ENCODE measurements around the gene MTCH2. TPM values are rescaled to one million over a fixed set of nuclear protein-coding genes. Genes with fewer than 3 reads are reported as not detected.

The MTCH2 gene
- polyA plus RNA-seq, 1 donor: 62.1 TPM

- no peak for DNase-seq
Measured at GRCh38 chr11:47589118-47589517, 53.2 kb downstream of the MTCH2 start.

GRCh38 chr11:47587723-47588326 lies 54.5 kb downstream of the MTCH2 start:
- no peak for DNase-seq

GRCh38 chr11:47587039-47587716 lies 55.2 kb downstream of the MTCH2 start:
- DNase-seq: no peak

DNA sequence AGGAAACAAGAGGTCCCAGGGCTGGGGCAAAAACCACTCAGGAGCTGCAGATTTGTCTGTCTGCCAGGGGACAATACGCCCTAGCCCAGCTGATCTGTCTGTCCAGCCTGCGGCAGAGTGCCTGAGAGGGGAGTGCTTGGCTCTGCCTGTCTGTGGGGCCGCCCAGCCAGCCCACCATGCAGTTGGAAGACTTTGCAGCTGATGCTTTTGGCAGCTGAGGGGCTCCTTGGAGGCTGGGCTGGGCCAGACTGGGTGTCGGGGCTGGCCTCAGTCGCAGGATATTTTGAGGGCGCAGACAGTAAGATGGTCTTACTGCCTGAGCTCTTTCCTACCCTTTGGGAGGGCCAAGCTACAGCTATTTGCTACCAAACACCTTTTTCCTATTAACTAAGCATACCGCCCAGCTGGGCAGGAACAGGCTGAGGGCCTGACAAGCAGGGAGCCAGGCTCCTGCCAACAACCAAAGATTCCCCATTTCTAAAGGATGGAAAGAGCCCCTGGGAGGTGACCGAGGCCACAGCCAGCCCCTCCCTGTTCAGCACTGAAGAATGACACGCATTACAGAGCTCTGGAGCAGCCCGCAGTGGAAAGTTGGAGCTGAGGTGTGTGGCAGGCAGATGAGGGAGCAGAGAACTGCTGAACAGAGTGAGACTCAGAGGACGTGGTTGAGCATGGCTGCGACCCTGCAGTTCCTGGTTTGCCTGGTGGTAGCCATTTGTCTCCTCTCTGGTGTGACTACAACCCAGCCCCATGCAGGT lies 56.1 kb downstream of the MTCH2 start, which contains the start of gene FAM180B:
Gene FAM180B (plus strand): TSS at position 581 of the 758 bp plus-strand sequence. CDS start 91 bp downstream, at position 672.
- DNase-seq: peak; percentile 70

DNA sequence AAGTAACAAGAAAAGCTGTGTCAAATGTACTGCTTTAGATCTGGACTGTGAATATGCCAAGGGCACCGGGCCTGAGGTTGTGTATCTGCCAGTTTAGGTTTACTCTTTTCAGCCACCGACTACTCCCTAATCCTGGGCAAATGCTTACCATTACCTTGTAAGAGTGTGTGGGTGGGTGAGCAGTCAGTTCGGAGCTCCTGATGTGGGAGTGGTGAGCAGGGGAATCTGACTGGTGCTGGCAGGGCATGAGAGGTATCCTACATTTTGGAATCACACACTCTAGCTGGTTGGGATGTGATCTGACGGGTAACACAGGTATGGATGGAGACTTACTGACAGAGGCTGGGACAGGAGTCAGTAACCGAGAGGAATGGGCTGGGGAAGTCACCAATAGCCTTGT lies 58.5 kb downstream of the MTCH2 start:
- no peak for DNase-seq

- DNase-seq: peak; percentile 93
Measured at GRCh38 chr11:47578524-47579494, 63.5 kb downstream of the MTCH2 start, which contains the start of the genes KBTBD4 and NDUFS3. Gene KBTBD4 (minus strand): TSS chr11:47578970. CDS start chr11:47578951, 19 bp downstream. Gene NDUFS3 (plus strand): TSS chr11:47579074. CDS start chr11:47579092, 18 bp downstream.

- DNase-seq: no peak
Measured at GRCh38 chr11:47577460-47578041, 64.8 kb downstream of the MTCH2 start.

DNA sequence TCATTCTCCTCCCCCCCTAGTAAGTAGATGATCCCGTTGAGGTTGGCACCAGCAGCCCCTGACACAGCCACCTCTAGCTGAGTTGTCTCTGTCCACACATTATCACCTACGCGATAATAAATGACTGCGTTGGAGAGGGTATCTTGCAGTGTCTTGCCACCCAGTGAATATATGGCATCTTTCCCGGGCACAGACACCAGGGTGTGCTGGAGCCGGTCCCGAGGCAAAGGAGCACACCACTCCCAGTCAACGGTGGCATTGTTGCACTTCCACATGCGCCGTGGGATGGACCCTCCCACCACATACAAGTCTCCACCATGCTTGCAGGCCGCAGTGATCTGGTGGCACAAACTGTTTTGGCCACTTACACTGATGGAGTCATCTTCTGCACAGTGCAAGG lies 69.0 kb downstream of the MTCH2 start:
- no peak for DNase-seq

DNA sequence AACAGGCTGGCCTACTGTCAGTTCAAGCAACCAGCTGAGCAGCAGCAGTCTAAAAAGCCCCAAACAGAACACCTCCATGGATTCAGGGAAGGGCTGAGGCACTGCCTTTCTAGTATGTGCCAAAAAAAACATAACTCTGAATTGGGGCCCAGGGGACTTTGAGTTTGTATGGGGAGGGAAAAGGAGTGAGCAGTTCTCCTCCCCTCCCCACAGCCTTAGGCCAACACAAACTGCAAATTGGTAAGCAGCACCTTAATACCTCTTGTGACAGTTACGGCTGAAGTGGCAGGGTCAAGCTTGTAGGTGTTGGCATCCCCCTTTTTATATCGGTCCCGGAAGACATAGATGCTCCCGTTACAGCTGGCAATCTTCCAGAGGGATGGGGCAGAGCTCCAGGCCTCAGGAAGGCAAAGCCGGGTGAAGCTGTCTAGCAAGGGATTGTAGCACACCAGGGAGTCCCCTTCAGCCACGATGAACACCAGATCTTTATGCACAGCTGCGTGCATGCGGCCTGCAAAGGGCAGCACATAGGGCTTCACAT lies 69.6 kb downstream of the MTCH2 start:
- DNase-seq: no peak

- DNase-seq: no peak
Measured at GRCh38 chr11:47571895-47572294, 70.5 kb downstream of the MTCH2 start.

DNA sequence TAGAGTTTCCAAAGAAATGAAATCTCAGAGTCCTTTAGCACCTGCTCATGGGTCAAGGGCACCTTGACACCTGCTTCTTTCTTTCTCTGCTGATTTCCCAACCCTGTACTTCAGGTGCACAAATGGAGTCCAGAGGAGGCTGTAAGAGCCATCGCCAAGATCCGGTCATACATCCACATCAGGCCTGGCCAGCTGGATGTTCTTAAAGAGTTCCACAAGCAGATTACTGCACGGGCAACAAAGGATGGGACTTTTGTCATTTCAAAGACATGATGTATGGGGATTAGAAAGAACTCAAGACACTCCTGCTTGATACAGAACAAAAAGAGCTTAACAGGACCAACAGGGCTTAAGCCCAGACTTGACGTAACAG lies 71.0 kb downstream of the MTCH2 start:
- DNase-seq: no peak

DNA sequence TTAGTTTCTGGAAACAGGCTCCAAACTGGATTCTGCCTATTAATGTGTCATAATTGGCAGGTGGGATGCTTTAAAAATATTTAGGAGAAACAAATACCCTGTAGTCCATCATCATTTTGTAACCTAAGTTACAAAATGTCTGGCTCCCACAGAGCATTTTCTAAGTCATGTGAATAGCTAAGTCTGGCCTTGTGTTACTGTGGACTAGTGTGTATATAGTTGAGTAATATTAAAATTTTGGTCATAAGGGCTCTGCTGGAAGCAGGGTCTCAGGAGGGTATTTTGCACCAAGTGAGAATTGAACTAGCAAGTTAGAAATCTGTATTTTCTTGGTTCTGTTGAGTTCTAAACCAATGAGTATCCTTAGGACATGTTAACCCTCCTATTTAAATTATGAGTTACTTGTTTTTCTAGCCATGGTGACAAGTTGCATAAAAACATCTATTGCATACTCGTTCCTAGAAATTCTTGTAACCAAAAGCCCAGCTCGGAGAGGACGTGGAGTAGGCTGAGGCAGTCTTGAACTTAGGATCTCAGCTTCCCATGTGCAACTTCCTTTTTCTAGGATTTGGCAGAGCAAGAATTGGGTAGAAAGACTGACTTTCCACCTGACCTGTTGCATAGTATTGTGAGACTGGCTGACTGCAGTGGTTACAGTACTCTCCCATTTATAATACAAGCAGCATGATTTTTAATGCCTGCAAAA lies 71.6 kb downstream of the MTCH2 start:
- no peak for DNase-seq

DNA sequence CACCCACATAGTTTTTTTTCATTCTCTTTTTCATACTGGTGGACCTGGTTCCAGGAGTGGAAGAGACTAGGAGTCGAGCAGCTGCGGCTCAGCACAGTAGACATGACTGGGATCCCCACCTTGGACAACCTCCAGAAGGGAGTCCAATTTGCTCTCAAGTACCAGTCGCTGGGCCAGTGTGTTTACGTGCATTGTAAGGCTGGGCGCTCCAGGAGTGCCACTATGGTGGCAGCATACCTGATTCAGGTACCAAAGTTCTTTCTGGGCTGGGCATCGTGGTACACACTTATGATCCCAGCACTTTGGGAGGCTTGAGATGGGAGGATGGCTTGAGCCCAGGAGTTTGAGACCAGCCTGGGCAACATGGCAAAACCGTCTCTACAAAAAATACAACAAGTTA lies 72.7 kb downstream of the MTCH2 start:
- DNase-seq: no peak

Other genes starting within 250 kb of the MTCH2 start
- gene SLC39A13, start 234.0 kb downstream of the MTCH2 start, polyA plus RNA-seq (ENCODE audit: insufficient read length): 38.8 TPM
- 126 TPM for gene PSMC3, start 216.1 kb downstream of the MTCH2 start, polyA plus RNA-seq (ENCODE audit: insufficient read length)
- 126 TPM for gene RAPSN, start 193.4 kb downstream of the MTCH2 start, polyA plus RNA-seq (ENCODE audit: insufficient read length)
- gene CELF1, start 89.4 kb downstream of the MTCH2 start, polyA plus RNA-seq (ENCODE audit: insufficient read length): 71.5 TPM
- 25.4 TPM for gene PTPMT1, start 77.0 kb downstream of the MTCH2 start, polyA plus RNA-seq (ENCODE audit: insufficient read length)
- gene KBTBD4, start 63.6 kb downstream of the MTCH2 start, polyA plus RNA-seq (ENCODE audit: insufficient read length): 16.3 TPM
- gene NDUFS3, start 63.5 kb downstream of the MTCH2 start, polyA plus RNA-seq (ENCODE audit: insufficient read length): 86.6 TPM
- 3.0 TPM for gene FAM180B, start 55.9 kb downstream of the MTCH2 start, polyA plus RNA-seq (ENCODE audit: insufficient read length)
- 11.6 TPM for gene C1QTNF4, start 48.1 kb downstream of the MTCH2 start, polyA plus RNA-seq (ENCODE audit: insufficient read length)
- 0.77 TPM for gene AGBL2, start 72.8 kb upstream of the MTCH2 start, polyA plus RNA-seq (ENCODE audit: insufficient read length)
- gene FNBP4, start 124.8 kb upstream of the MTCH2 start, polyA plus RNA-seq (ENCODE audit: insufficient read length): 92.5 TPM
- 30.6 TPM for gene NUP160, start 205.8 kb upstream of the MTCH2 start, polyA plus RNA-seq (ENCODE audit: insufficient read length)